Stimulated activated CD4-positive, alpha-beta T cell treated with anti-CD3 and anti-CD28 coated beads, Interleukin-1b, Interleukin-23, amount 100 ng/mL, for 24 hours (primary cell): Measurements from ENCODE around the gene AGTPBP1.
"Not testable (repeated sequence)": the region's sequence is repeated elsewhere in the genome, so short reads cannot be mapped to it uniquely, and the experiment has no call there.

Source experiments
- DNase-seq, 4 experiments: peaks; one replicate each; pipeline ENCODE4 v3.0.0-alpha.2; 2020; ENCODE audit warnings: low read depth in 4 of 4, low spot score in 1 of 4

The AGTPBP1 gene

GRCh38 chr9:85640425-85640824, 101.3 kb downstream of the AGTPBP1 start:
- no peak for DNase-seq

GRCh38 chr9:85639675-85640186, 102.0 kb downstream of the AGTPBP1 start:
- DNase-seq: no peak

GRCh38 chr9:85631809-85632208, 109.9 kb downstream of the AGTPBP1 start:
- no peak for DNase-seq

- no peak for DNase-seq
Measured at GRCh38 chr9:85630676-85631075, 111.1 kb downstream of the AGTPBP1 start.

GRCh38 chr9:85617141-85617670, 124.5 kb downstream of the AGTPBP1 start:
- no peak for DNase-seq

GRCh38 chr9:85615792-85616191, 126.0 kb downstream of the AGTPBP1 start:
- DNase-seq: no peak

GRCh38 chr9:85610074-85610860, 131.5 kb downstream of the AGTPBP1 start:
- DNase-seq: peak in 1 of 4 experiments; percentile 9

GRCh38 chr9:85605905-85606304, 135.8 kb downstream of the AGTPBP1 start:
- no peak for DNase-seq

GRCh38 chr9:85603936-85604335, 137.8 kb downstream of the AGTPBP1 start:
- DNase-seq: no peak

- DNase-seq: no peak
Measured at GRCh38 chr9:85602742-85603141, 139.0 kb downstream of the AGTPBP1 start.

GRCh38 chr9:85600675-85601263, 141.0 kb downstream of the AGTPBP1 start:
- no peak for DNase-seq

GRCh38 chr9:85599540-85600105, 142.1 kb downstream of the AGTPBP1 start:
- DNase-seq: no peak

- no peak for DNase-seq
Measured at GRCh38 chr9:85594316-85594715, 147.4 kb downstream of the AGTPBP1 start.

GRCh38 chr9:85586684-85587083, 155.1 kb downstream of the AGTPBP1 start:
- no peak for DNase-seq

GRCh38 chr9:85577353-85577952, 164.3 kb downstream of the AGTPBP1 start:
- no peak for DNase-seq

GRCh38 chr9:85575868-85576267, 165.9 kb downstream of the AGTPBP1 start:
- no peak for DNase-seq

GRCh38 chr9:85573546-85573945, 168.2 kb downstream of the AGTPBP1 start:
- not testable (repeated sequence) for DNase-seq

- DNase-seq: not testable (repeated sequence)
Measured at GRCh38 chr9:85572917-85573316, 168.8 kb downstream of the AGTPBP1 start.

- DNase-seq: no peak
Measured at GRCh38 chr9:85569988-85570387, 171.8 kb downstream of the AGTPBP1 start.

- DNase-seq: no peak
Measured at GRCh38 chr9:85559526-85559925, 182.2 kb downstream of the AGTPBP1 start.

GRCh38 chr9:85554349-85554748, 187.4 kb downstream of the AGTPBP1 start:
- DNase-seq: no peak
